ENCODE results near the gene JAG2.

JAG2 gene

DNA sequence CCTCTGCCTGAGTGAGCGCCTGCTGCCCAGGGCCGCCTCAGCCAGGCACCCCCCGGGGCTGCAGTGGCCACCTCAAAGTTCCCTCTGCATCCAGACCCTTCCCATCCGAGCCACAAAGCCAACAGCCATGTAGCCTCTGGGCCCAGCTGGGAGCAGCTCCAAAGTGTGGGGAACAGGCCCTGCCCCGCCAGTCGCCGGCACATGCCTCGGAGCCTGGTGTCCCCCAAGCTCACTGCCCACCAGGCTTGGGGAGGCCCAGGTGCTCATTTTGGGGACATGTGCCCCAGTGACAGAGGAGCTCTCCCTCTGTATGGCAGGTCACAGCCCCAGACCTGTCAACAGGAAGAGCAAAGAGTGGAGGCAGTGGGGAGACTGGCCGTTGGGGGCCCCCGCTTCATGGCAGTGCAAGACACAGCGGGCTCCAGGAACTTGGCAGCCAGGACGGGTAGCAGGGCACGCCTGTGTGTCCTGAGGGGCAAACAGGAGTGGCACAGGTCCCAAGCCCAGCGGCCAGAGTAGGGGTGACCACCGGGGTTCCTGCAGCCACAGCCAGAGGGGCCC is 29.9 kb downstream of the JAG2 start:
- TF ChIP-seq, protein P1, sequence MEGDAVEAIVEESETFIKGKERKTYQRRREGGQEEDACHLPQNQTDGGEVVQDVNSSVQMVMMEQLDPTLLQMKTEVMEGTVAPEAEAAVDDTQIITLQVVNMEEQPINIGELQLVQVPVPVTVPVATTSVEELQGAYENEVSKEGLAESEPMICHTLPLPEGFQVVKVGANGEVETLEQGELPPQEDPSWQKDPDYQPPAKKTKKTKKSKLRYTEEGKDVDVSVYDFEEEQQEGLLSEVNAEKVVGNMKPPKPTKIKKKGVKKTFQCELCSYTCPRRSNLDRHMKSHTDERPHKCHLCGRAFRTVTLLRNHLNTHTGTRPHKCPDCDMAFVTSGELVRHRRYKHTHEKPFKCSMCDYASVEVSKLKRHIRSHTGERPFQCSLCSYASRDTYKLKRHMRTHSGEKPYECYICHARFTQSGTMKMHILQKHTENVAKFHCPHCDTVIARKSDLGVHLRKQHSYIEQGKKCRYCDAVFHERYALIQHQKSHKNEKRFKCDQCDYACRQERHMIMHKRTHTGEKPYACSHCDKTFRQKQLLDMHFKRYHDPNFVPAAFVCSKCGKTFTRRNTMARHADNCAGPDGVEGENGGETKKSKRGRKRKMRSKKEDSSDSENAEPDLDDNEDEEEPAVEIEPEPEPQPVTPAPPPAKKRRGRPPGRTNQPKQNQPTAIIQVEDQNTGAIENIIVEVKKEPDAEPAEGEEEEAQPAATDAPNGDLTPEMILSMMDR (IDR thresholded peaks at IDR 0.05; ENCODE audit: insufficient read depth, missing control alignments) = no peak
- DNase-seq (ENCODE audit: insufficient read length, low spot score) (no peak), FAIRE-seq (no peak)

DNA sequence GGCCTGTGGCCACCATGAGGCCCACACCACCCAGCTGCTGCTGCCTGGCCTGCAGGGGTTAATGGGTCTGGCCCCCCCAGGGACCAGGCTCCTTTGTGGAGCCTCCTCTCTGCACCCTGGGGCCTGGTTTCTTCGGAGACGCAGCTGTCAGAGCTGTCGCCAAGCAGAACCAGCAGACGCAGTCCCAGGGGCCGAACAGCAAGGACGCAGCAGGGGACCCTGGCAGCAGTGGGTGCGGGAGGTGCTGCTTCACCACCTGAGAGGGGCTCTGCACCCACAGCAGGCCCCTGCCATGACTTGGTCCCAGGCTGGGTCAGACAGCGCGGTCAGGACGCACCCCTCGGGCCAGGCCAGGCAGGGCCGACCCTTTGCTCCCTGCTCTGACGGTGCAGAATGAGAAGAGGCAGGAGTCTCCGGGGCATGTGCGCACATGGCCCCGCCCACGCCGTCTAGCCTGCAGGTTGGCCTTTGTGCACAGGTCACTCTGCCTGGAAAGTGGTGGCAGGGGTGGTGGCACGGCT is 30.5 kb downstream of the JAG2 start:
- TF ChIP-seq, protein P1 (IDR thresholded peaks at IDR 0.05; ENCODE audit: insufficient read depth, missing control alignments) = no peak
- FAIRE-seq (no peak), DNase-seq (ENCODE audit: insufficient read length, low spot score) (no peak)

DNA sequence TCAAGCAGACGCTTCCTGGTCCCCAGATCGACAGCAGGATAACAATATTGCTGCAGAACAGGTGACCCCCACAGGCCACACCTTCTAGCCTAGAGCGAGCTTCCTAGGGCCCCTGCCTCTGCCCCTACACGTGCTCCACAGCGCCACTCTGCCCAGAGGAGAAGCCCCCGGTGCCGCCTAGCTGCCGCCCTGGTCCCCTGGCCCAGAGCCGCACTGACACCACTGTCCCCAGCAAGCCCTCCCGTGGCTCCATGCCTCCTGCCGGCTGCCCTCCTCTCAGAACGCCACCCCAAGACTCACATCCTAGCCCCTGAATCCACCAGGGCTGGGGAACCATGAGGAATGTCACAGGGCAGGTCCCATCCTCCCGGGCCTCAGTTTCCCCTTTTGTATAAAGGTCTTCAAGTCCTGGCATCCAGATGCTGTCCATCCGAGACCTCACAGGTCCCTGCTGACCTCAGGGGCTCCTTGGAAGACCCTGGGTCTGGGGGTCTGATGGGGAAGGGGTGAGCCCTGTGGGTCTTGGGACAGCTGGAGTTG is 31.0 kb downstream of the JAG2 start:
- TF ChIP-seq, protein P1 (IDR thresholded peaks at IDR 0.05; ENCODE audit: insufficient read depth, missing control alignments) = no peak
- FAIRE-seq = no peak
- no peak for DNase-seq (ENCODE audit: insufficient read length, low spot score)

DNA sequence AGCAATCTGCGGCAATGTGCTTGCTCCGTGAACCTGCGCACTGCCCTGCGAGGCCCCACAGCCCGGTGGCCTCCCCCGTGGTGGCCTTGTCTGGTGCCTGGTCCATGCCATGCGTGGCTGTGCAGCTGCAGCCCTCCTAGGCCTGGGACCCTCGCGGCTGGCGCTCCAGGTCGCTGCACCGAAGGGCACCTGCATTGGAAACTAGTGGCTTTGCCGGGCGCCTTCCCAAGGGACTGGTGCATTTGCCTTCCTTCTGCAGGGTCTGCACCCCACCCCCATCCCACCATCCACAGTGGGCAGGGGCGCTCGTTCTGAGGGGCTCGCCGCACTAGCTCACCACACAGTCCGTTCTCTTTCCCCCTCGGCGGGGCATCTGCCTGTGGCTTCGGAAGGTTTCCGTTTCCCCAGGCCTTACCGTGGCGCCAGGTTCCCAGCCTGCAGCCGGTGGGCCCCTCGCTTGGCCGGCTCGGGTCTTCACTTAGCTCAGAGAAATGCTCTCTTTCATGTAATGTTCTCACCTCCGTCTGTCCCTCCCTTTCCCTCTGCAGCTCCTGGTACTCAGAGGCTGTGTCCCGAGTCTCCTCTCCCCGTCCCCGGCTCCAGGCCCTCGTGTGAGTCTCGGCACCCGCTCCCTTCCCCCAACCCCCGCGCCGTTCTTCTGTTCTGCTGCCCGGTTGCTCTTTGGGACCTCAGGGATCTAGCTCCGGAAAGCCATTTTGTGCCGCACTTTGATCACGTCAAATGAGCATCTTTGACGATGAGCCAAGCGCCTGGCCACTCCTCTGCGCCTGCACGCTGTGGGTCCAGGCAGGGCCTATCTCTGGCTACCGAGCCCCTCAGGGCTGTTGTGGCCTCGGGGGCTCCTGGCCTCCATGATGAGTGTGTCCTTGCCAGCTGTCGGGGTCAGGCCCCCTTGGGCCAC is 31.9 kb downstream of the JAG2 start:
- FAIRE-seq = no peak
- TF ChIP-seq, protein P1 (IDR thresholded peaks at IDR 0.05; ENCODE audit: insufficient read depth, missing control alignments) = no peak
- no peak for DNase-seq (ENCODE audit: insufficient read length, low spot score)

DNA sequence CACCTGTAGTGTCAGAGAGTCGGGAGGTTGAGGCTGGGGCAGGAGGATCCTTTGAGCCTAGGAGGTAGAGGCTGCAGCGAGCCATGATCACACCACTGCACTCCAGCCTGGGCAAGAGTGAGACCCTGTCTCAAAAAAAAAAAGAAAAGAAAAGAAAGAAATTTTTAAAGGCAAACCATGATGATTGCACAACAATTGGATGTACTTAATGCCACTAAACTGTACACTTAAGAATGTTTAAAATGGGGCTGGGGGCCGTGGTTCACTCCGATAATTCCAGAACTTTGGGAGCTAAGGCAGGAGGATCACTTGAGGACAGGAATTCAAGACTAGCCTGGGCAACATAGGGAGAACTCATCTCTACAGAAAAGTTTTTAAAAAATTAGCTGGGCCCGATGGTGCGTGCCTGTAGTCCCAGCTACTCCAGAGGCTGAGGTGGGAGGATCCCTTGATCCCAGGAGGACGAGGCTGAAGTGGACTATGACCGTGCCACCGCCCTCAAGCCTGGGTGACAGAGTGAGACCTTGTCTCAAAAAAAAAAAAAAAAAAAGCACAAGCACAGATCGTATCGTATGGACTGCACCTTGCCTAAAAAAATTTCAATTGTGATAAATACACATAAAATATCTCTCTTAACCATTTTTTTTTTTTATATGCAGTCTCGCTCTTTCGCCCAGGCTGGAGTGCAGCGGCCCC is 32.7 kb downstream of the JAG2 start:
- TF ChIP-seq, protein P1 (IDR thresholded peaks at IDR 0.05; ENCODE audit: insufficient read depth, missing control alignments) = no peak
- DNase-seq (ENCODE audit: insufficient read length, low spot score) = no peak
- no peak for FAIRE-seq

DNA sequence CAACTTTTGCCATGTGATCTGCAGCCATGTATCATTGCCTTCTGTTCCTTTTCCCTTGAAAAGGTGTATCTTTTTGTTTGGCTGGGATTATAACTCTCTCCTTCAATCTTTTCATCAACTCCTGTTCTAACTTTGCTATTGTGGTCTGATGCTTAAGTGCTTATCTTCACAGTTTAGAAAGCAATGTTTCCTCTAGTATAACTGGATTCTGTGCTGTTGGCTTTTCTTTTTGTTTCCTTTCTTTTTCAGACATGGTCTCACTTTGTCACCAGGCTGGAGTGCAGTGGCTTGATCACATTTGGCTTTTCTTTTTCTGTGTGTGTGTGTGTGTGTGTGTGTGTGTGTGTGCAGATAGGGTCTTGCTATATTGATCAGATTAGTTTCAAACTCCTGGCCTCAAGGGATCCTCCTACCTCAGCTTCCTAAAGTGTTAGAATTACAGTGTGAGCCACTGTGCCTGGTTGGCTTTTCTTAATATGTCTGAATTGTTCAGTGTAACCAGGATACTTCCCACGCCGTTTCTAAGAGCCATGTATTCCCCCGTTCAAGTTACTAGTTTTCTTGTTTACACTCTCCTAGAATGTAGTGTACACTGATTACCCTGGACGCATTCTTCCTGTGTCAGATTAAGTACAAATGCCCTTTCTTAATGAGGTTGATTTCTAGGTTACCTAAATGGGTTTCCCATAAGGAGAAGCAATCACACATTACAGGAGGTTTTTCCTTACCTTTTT is 35.5 kb downstream of the JAG2 start:
- TF ChIP-seq, protein P1 (IDR thresholded peaks at IDR 0.05; ENCODE audit: insufficient read depth, missing control alignments) = no peak

More for the DNA sequence above, 35.5 kb downstream of the JAG2 start:
- FAIRE-seq (no peak), DNase-seq (ENCODE audit: insufficient read length, low spot score) (no peak)
